HG02870 (cell line): ENCODE results near the gene ZDHHC21.

ENCODE experiments used
- ATAC-seq: cut with Tn5 transposase; IDR thresholded peaks from one replicate; pipeline ENCODE4 v1.9.1; 2021; ENCODE audit warnings: mild to moderate bottlenecking, moderate library complexity; ENCODE audit not compliant: unreplicated experiment

The ZDHHC21 gene

DNA sequence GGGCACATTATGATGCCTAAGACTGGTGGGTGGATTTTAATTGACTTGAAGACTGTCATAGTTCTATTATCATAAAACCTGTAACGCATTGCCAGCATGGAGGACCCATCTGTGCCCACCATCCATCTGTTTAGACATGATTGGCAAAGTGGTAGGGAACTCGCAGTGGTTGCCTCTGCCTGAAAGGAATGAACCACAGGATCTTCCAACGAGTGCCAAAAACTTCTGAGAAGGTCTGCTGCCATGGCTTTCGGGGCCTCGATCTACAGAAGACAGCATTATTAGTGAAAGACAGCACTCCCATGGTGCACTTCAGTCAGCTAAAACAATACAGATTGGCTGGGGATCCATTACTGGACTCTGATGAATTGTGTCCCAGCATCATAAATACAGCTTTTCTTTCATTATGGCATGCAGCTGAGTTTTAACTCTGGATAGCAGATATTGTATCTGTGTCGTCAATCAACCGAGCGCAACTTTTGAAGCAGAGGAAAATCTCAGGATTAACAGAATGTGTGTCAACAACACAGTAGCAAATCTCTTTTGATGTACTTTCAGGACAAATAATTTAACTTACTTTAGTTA is 74.3 kb downstream of the ZDHHC21 start:
- ATAC-seq: no peak

GRCh38 chr9:14616188-14616982 is 76.8 kb downstream of the ZDHHC21 start:
- peak; percentile 95 for ATAC-seq

DNA sequence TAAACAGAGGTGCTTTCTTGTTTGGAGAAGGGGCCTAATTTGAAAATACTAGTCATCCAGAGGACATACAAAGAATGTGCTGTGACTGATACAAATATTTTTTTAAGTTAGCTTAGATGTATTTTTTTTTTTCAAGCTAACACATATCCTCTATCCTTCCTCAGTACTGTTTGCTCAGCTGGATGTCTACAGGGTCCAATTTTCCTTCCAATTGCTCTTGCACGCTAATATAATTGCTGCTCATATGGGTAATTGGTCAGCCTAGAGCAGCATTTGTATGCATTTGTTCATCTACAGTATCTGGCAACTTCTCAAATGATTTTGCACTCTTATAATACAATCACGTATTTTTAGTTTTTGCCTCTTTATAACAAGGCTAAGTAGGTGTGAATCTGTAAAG is 84.7 kb downstream of the ZDHHC21 start:
- no peak for ATAC-seq

- ATAC-seq: no peak
These were observed 95.9 kb downstream of the ZDHHC21 start for GRCh38 chr9:14597171-14597799.

DNA sequence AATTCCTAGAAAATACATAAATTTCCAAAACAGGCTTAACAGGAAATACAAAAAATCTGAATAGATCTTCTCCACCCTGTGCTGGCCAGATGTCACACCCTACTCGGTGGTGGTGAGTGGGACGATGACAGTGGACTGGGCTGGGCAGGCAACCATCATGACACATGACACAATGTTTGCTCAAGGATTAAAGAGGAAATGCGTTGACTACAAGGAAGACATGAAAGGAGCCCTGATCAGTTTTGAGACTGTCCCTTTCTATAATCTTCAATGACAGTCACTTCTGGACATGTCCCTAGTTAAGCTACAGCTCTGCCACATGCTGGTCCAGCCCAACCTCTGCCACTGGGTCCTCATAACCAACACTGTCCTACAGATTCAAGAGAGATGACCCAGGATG is 99.8 kb downstream of the ZDHHC21 start:
- no peak for ATAC-seq

DNA sequence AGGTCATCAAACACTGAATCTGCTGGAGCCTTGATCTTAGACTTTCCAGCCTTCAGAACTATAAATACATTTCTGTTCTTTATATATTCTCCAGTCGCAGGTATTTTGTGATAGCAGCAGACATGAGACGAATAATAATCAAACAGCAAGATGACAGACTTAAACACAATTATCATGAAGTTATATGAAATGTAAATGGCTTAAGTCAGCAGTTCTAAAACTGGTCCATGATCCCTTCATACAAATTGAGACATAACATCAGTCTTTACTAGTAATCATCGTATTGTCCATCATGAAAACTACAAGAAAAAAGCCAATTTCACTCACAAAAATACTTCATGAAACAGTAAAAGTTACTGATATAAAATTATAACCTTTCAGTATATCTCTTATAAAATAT is 101.8 kb downstream of the ZDHHC21 start:
- no peak for ATAC-seq

DNA sequence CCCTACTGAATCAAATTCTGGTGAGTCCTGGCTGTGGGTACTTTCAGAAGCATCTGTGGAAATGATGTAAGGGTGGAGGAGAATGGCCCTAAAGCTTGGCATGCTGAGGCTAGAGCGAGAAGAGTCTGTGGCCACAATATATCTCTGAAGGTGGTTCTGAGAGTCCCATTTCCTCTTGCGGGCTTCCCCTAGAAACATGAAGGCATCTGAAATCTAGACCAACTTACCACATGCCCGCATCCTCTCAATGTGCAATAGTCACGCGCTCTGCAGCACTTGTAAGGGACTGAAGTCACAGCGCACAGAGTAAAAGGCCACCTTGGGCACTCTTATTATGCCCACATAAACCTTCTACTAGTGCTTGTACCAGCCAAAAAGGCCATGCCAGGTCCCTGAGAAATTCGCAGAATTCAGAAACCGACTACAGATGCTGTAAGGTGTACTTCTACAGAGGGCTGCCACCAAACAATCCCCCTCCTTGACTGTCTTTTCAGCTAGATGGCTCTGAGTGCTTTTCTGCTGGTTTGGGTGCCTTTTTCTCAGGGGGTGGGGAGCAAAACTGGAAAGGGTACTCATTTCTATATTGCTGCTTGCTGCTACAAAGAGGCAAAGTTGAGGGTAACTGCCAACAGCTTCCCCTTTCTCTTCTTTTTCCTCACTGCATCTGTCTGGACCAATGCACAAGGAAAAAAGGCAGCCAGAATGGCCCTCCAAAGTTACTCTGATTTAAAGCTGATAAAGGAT is 107.3 kb downstream of the ZDHHC21 start:
- peak; percentile 99 for ATAC-seq

GRCh38 chr9:14584571-14584970 is 108.7 kb downstream of the ZDHHC21 start:
- no peak for ATAC-seq

- no peak for ATAC-seq
These were observed 115.2 kb downstream of the ZDHHC21 start for GRCh38 chr9:14578030-14578429.

- no peak for ATAC-seq
These were observed 119.1 kb downstream of the ZDHHC21 start for GRCh38 chr9:14574173-14574572.

GRCh38 chr9:14573319-14573718 is 119.9 kb downstream of the ZDHHC21 start:
- no peak for ATAC-seq

DNA sequence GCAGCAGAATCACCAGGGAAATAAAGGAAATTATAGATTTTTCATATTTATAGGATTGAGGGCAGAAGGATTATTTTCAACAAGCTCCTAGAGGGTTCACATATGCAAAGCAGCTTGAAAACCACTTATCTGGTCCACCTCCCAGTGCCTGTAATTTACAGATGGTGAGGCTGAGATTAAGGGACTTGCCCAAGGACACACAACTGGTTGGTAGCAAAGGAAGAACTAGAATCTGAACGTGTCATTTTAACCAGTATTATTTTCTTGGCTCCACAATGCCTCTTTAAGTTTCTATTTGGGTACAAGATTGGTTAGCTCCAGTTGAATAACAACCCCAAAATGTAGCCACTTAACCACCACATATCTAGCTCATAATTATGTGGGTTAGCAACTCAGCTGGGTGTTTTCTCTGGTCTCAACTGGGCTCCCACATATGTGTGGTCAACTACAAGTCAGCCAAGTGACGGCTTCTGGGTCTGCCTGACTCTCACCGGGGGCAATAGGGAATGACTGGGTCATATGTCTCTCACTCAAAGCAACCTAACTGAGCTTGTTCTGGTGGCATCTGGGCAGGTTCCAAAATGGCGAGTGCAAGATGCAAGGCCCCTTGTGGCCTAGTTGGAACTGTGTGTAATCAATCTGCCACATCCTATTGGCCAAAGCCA is 127.7 kb downstream of the ZDHHC21 start:
- ATAC-seq: no peak

- ATAC-seq: no peak
These were observed 129.2 kb downstream of the ZDHHC21 start for GRCh38 chr9:14563902-14564624.

- no peak for ATAC-seq
These were observed 131.3 kb downstream of the ZDHHC21 start for GRCh38 chr9:14561929-14562405.
